GM12801 (cell line): Measurements from ENCODE around the gene TCF4.

ENCODE experiments used
- TF ChIP-seq, protein P1 (sequence below): IDR thresholded peaks from one replicate; pipeline ENCODE4 v1.5.1; 2011; ENCODE audit warnings: control low read depth; ENCODE audit not compliant: insufficient read length; ENCODE audit errors: extremely low read depth

Gene TCF4

DNA sequence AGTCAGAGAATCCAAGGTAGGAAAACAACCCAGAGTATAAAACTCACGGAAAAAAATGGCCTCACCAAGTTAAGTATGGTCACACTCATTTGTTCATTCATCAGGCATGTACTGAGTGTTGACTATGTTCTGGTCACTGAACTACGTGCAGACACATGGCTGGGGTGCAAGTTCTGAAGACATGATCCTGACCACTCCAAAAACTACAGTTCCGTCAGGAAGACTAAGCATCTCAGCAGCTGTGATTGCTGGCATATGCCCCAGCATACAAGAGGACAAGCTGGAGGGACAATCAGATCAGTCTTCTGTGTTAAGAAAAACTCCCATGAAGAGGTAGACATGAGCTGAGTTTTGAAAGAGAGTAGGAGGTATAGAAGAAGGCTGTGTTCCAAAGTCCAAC, 72.8 kb downstream of the TCF4 start:
- TF ChIP-seq, protein P1, sequence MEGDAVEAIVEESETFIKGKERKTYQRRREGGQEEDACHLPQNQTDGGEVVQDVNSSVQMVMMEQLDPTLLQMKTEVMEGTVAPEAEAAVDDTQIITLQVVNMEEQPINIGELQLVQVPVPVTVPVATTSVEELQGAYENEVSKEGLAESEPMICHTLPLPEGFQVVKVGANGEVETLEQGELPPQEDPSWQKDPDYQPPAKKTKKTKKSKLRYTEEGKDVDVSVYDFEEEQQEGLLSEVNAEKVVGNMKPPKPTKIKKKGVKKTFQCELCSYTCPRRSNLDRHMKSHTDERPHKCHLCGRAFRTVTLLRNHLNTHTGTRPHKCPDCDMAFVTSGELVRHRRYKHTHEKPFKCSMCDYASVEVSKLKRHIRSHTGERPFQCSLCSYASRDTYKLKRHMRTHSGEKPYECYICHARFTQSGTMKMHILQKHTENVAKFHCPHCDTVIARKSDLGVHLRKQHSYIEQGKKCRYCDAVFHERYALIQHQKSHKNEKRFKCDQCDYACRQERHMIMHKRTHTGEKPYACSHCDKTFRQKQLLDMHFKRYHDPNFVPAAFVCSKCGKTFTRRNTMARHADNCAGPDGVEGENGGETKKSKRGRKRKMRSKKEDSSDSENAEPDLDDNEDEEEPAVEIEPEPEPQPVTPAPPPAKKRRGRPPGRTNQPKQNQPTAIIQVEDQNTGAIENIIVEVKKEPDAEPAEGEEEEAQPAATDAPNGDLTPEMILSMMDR, result no peak

DNA sequence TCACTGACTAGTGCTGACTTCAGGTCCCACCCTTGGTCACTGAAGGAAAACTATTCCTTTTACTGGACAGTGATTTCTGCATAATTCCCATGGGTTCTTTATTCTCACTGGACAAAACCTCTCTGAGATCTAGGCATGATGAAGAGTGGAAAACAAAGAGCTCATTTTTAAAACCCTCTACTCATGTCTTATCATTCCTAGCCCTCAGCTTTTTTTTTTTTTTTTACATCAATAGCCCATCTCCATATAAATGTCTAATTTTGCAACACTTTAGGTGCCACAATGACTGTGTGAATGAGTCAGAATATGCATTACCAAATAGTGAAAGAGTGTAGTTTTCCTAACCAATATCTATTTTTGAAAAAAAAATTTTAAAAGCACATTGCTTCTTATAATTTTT, 74.8 kb downstream of the TCF4 start:
- TF ChIP-seq, protein P1, result no peak

DNA sequence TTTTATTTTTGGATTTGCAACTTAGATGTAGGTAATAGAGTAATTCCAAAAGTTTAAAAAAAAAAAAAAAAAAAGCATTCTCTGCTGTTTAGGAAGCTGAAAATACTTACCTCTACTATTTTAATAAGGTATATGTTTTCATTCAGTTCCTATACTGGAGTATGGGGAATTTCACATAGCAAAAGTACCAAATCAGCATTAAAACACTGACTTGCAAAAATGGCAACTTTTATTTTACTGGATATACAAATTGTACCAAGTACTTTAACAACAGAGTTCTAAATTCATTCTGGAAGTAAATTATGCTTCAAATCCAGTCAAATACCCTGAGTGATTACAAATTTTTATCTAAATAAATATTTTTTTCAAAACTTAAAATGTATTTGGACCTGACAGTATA, 76.7 kb downstream of the TCF4 start:
- TF ChIP-seq, protein P1, result no peak

DNA sequence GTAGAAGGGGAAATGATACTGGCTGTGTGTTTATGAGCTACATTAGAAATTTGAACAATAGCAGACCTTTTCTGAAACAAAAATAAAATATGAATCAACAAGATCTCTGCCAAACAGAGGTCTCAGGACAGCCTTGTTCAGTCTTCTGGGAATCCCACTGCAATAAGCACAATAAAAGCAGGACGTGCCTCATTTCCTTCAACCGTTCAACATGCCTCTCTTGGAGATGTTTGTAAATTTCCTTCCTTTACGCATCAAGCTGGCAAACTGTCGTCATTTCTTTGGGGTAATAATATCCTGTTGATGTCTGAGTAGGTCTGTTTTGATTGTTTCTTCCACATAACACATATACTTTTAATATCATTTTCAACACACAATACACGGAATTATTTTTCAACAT, 77.2 kb downstream of the TCF4 start:
- TF ChIP-seq, protein P1, result no peak

DNA sequence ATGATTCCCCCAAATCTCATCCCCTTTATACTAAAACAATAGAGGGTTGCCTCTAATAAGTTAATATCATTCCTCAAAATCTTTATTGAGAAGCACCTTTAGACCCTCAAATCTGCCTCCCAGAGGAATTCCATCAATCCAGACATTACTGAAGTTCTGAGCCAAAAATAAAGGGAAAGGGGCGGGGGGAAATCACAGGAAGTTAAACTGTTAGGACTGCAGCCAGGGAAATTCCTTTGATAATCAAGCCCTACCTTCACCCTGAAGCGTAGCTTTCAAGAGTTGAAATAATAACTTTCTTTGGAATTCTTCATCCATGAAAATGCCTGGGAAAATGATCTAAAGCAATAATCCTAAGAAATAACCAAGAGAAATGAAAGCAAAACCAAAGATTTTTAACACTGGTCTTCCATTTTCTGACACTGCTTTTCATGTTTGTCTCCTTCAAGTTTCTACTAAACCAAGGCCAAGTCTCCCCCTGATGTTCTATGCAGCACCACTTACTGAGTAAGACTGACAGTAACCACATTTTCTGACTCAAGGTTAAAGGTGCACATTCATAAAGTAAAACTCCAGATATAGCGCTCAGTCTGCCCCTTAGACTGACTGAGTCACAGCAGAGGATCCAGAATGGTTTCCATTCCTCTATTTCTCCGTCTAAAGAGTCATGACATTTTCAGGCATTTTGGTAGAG, 78.2 kb downstream of the TCF4 start:
- TF ChIP-seq, protein P1, result no peak

DNA sequence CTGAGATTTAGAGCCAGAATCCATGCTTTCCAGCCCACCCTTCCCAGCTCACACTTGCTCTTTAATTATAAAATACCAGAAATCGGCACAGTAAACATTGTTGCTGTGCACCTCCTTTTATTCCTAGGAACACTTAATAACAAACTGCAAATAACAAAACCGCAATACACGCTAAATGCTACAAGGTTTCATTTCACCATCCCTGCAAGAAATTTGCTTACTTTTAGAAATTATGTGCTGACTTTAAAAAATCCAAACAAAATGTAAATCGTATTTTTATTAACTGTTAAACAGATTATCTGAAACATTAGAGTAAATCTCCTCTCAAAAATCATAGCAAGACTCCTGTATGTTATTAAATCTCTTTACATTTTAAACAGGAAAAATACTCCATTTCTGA, 79.3 kb downstream of the TCF4 start:
- TF ChIP-seq, protein P1, result no peak

DNA sequence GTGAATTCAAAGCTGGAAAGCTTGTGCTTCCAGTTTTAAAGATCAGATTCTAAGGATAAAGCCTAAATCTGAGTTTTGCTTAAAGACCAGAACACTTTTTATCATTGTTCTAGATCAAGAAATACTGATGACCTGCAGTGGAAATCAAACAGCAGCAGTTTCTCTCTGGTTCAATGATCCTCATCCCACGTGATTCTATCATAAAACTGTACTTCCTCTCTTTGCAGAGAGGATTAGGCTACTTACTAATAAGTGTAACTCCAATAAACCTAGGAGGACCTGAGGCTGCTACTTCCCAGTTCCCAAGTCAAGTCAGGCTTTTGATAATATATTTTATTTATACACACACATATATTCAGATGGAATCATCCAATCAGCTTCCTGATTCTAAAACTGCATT, 81.9 kb downstream of the TCF4 start:
- TF ChIP-seq, protein P1, result no peak
